Muscle of leg (tissue), 11 donors: ENCODE results near the gene THSD4. TPM values are rescaled to one million over a fixed set of nuclear protein-coding genes. Genes with fewer than 3 reads are reported as not detected.

ENCODE experiments used
- DNase-seq: peaks from one replicate; pipeline ENCODE4 v3.0.0; 2013
- H3K27ac ChIP-seq: one replicate; pipeline ENCODE4 v1.5.1; 2013; ENCODE audit warnings: mild to moderate bottlenecking, low read length, control low read depth
- H3K27me3 ChIP-seq: one replicate; pipeline ENCODE4 v1.6.1; 2013; ENCODE audit warnings: low read length; ENCODE audit not compliant: control insufficient read depth, insufficient read depth
- H3K36me3 ChIP-seq: one replicate; pipeline ENCODE4 v1.6.1; 2013; ENCODE audit warnings: low read length; ENCODE audit not compliant: control insufficient read depth, insufficient read depth
- H3K4me1 ChIP-seq: one replicate; pipeline ENCODE4 v1.6.1; 2013; ENCODE audit warnings: low read length; ENCODE audit not compliant: control insufficient read depth, insufficient read depth
- H3K4me3 ChIP-seq: one replicate; pipeline ENCODE4 v1.5.1; 2013; ENCODE audit warnings: low read length, control low read depth
- H3K9me3 ChIP-seq: replicated peaks from 2 replicates; pipeline ENCODE4 v1.6.1; 2013; ENCODE audit warnings: low read depth, low read length; ENCODE audit not compliant: control insufficient read depth
- WGBS: methylation state at CpG from one replicate; pipeline ENCODE4 v1.1.5; 2013; ENCODE audit warnings: missing lambda C conversion rate; ENCODE audit not compliant: insufficient coverage; 5-methylcytosine and 5-hydroxymethylcytosine counted together
- polyA plus RNA-seq, 8 donors: library from polyadenylated mRNA; unstranded; fragments of 120-200 nt; gene quantifications; one replicate each; pipeline versions ENCODE4 v1.2.1 to v1.2.3, GENCODE V29; 2013; ENCODE audit warnings: inconsistent platforms in 1 of 8, low replicate concordance in 1 of 8; ENCODE audit not compliant: insufficient read length in 8 of 8, insufficient read depth in 1 of 8
- total RNA-seq: library from RNA; stranded (reverse); fragments of 120-200 nt; gene quantifications from one replicate; pipeline ENCODE4 v1.2.4, GENCODE V29; 2013

Gene THSD4
- total and polyA plus RNA-seq, 9 donors, result 17.6 to 33.8 (median 25.5) TPM

- Histone ChIP-seq H3K27me3 (no peaks in the 10 kb centered on the region), H3K27ac (peak overlapping the region; percentile 31), H3K9me3 (no peaks in the 10 kb centered on the region), H3K4me1 (peaks cover 17% of the 10 kb centered on the region), H3K4me3 (no peak overlapping the region), H3K36me3 (no peaks in the 10 kb centered on the region)
- DNase-seq, result no peak
- 73% methylated on average over 1 of the region's 2 CpGs for WGBS
Measured at GRCh38 chr15:71677352-71677751, 562.1 kb downstream of the THSD4 start.

DNA sequence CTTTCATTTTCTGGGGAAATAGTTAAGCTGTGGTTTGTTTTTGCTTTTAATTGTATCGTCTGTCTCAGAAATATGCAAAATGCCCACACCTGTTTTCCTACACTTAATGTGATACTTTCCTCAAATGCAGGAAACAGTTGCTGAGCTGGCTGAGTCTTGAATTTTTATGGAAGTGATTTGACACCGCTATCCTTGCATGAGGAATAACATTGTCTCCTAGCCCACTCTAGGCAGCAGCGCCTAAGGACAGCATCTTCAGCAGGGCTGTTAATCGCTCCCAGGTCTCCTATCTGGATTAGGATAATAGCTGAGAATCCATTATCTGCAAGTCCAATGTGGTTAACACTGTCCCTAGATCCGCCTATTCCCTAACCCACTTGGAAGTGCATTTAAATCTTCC is 562.5 kb downstream of the THSD4 start:
- H3K27me3 ChIP-seq, result no peaks in the 10 kb centered on the region
- H3K9me3 ChIP-seq, result no peaks in the 10 kb centered on the region
- H3K4me1 ChIP-seq, result peaks cover 17% of the 10 kb centered on the region
- H3K27ac ChIP-seq, result peak overlapping the region; percentile 31
- no peak overlapping the region for H3K4me3 ChIP-seq
- WGBS, result no CpG with 5 or more reads among the region's 5 CpGs
- no peaks in the 10 kb centered on the region for H3K36me3 ChIP-seq
- peak; percentile 78 for DNase-seq

DNA sequence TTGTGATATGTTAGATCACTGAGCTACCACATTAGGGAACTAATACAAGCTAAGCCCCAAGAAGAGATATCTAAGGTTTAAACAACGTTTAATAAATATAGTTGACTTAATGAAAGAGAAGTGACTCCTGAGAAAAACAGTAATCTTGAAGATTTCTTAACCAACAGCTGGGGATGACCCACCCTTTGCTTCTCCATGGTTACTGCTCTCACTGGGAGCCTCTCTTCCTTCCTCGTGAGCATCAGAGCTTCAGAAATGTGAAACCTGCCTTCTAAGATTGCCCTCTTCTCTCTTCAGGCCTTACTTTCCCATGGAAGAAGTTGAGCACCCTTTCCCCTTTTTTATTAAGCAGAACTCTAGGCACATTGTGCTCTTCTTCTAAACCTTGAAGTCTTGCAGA is 562.9 kb downstream of the THSD4 start:
- H3K27me3 ChIP-seq, result no peaks in the 10 kb centered on the region
- no peak overlapping the region for H3K4me3 ChIP-seq
- H3K9me3 ChIP-seq, result no peaks in the 10 kb centered on the region
- H3K27ac ChIP-seq, result peak overlapping the region; percentile 31
- H3K4me1 ChIP-seq, result peaks cover 17% of the 10 kb centered on the region
- peak; percentile 66 for DNase-seq
- WGBS, result 13% methylated on average over 1 of the region's 2 CpGs
- H3K36me3 ChIP-seq, result no peaks in the 10 kb centered on the region

GRCh38 chr15:71678605-71679004 is 563.3 kb downstream of the THSD4 start:
- H3K36me3 ChIP-seq, result no peaks in the 10 kb centered on the region
- 86% methylated on average over 1 of the region's 2 CpGs for WGBS
- no peaks in the 10 kb centered on the region for H3K9me3 ChIP-seq
- H3K27ac ChIP-seq, result no peak overlapping the region
- DNase-seq, result no peak
- H3K4me1 ChIP-seq, result peaks cover 17% of the 10 kb centered on the region
- no peak overlapping the region for H3K4me3 ChIP-seq
- H3K27me3 ChIP-seq, result no peaks in the 10 kb centered on the region

GRCh38 chr15:71679223-71679792 is 564.0 kb downstream of the THSD4 start:
- no peak overlapping the region for H3K4me3 ChIP-seq
- no peak overlapping the region for H3K27ac ChIP-seq
- no peaks in the 10 kb centered on the region for H3K36me3 ChIP-seq
- peaks cover 17% of the 10 kb centered on the region for H3K4me1 ChIP-seq
- no peaks in the 10 kb centered on the region for H3K27me3 ChIP-seq
- 86% methylated on average over 1 of the region's 3 CpGs for WGBS
- DNase-seq, result no peak
- no peaks in the 10 kb centered on the region for H3K9me3 ChIP-seq

GRCh38 chr15:71679793-71680353 is 564.6 kb downstream of the THSD4 start:
- Histone ChIP-seq H3K27me3 (no peaks in the 10 kb centered on the region), H3K27ac (no peak overlapping the region), H3K4me1 (peaks cover 17% of the 10 kb centered on the region), H3K4me3 (no peak overlapping the region), H3K9me3 (no peaks in the 10 kb centered on the region), H3K36me3 (no peaks in the 10 kb centered on the region)
- DNase-seq, result no peak
- WGBS, result 80% methylated on average over 1 of the region's 5 CpGs

- no peaks in the 10 kb centered on the region for H3K9me3 ChIP-seq
- no peak overlapping the region for H3K4me3 ChIP-seq
- 60% methylated on average over 1 of the region's 3 CpGs for WGBS
- H3K27ac ChIP-seq, result peak overlapping the region; percentile 39
- no peaks in the 10 kb centered on the region for H3K36me3 ChIP-seq
- H3K4me1 ChIP-seq, result peaks cover 15% of the 10 kb centered on the region
- peak; percentile 66 for DNase-seq
- H3K27me3 ChIP-seq, result no peaks in the 10 kb centered on the region
Measured at GRCh38 chr15:71682001-71682400, 566.7 kb downstream of the THSD4 start.

GRCh38 chr15:71683411-71684274 is 568.4 kb downstream of the THSD4 start:
- H3K4me1 ChIP-seq, result peaks cover 2% of the 10 kb centered on the region
- WGBS, result 79% methylated on average over 2 of the region's 9 CpGs
- no peak overlapping the region for H3K4me3 ChIP-seq
- no peaks in the 10 kb centered on the region for H3K27me3 ChIP-seq
- no peaks in the 10 kb centered on the region for H3K36me3 ChIP-seq
- H3K9me3 ChIP-seq, result no peaks in the 10 kb centered on the region
- no peak overlapping the region for H3K27ac ChIP-seq
- no peak for DNase-seq

DNA sequence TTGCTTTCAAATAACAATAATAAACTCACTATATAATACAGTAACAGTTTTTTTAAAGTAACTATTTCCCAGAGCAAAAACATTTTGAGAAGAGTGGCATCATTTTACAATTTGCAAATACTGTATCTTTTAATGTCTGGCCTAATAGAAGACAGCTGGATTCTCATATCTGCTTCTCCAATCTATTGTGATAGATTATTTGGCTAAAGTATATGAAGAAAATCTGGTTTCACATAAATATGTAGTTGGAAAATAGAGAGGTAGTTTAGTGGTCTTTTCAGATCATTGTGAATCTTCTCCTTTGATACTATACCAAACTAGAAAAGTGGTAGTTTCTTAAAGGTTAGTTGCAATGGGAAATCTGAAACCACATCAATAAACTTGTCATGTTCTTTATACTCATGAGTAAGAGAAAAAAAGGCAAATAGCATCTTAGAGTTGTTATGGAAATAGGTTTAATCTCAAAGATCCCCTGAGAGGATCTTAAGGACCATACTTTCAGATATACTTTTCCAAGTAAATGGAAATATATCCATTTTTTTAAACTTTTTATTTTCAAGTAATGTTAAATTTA is 570.2 kb downstream of the THSD4 start:
- Histone ChIP-seq H3K9me3 (no peaks in the 10 kb centered on the region), H3K36me3 (no peaks in the 10 kb centered on the region), H3K4me3 (no peak overlapping the region), H3K27me3 (no peaks in the 10 kb centered on the region), H3K4me1 (no peaks in the 10 kb centered on the region), H3K27ac (no peak overlapping the region)
- DNase-seq, result no peak
